ENCODE measurements around the gene CWC27. TPM values are rescaled to one million over a fixed set of nuclear protein-coding genes. Genes with fewer than 3 reads are reported as not detected.
"Not testable (repeated sequence)": the region's sequence is repeated elsewhere in the genome, so short reads cannot be mapped to it uniquely, and the experiment has no call there.

The CWC27 gene
- total RNA-seq, 1 experiment from 2014 or later = 15.4 TPM

- in situ Hi-C loops (cut with HindIII; ENCODE audit: low sequenced_read_pairs) = no loop called here
Observed at GRCh38 chr5:64887910-64888309, 119.2 kb downstream of the CWC27 start.

GRCh38 chr5:64895748-64896147 is 127.0 kb downstream of the CWC27 start:
- DNase-seq (ENCODE audit: low spot score) = no peak
- in situ Hi-C loops (cut with HindIII; ENCODE audit: low sequenced_read_pairs) = no loop called here

More at GRCh38 chr5:64887910-64888309, 119.2 kb downstream of the CWC27 start:
- DNase-seq (ENCODE audit: low spot score) = no peak

GRCh38 chr5:64899838-64900237 is 131.1 kb downstream of the CWC27 start:
- no peak for DNase-seq (ENCODE audit: low spot score)
- in situ Hi-C loops (cut with HindIII; ENCODE audit: low sequenced_read_pairs) = no loop called here

- no peak for DNase-seq (ENCODE audit: low spot score)
- in situ Hi-C loops (cut with HindIII; ENCODE audit: low sequenced_read_pairs) = no loop called here
Observed at GRCh38 chr5:64900618-64901017, 131.9 kb downstream of the CWC27 start.

DNA sequence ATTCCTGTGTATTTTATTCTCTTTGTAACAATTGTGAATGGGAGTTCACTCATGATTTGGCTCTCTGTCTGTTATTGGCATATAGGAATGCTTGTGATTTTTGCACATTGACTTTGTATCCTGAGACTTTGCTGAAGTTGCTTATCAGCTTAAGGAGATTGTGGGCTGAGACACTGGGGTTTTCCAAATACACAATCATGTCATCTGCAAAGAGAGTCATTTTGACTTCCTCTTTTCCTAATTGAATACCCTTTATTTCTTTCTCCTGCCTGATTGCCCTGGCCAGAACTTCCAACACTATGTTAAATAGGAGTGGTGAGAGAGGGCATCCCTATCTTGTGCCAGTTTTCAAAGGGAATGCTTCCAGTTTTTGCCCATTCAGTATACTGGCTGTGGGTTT is 138.7 kb downstream of the CWC27 start:
- DNase-seq (ENCODE audit: low spot score); in situ Hi-C loops (cut with HindIII; ENCODE audit: low sequenced_read_pairs): not testable (repeated sequence)

DNA sequence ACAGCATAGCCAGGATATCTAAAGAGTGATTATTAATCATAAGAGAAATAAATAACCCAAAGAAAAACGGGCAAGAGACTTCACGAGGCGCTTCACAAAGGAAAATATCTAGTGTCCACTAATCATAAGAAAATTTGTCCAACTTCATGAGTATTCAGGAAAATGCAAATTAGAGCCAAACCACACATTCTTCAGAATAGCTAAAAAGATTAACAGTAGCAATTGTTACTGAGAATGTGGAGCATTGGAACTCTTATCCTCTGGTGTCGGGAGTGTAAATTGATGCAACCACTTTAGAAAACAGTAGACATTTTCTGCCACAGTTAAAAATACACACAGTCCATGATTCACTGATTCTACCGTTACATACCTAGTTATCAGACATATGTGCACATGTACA is 145.7 kb downstream of the CWC27 start:
- no peak for DNase-seq (ENCODE audit: low spot score)
- in situ Hi-C loops (cut with HindIII; ENCODE audit: low sequenced_read_pairs) = no loop called here

DNA sequence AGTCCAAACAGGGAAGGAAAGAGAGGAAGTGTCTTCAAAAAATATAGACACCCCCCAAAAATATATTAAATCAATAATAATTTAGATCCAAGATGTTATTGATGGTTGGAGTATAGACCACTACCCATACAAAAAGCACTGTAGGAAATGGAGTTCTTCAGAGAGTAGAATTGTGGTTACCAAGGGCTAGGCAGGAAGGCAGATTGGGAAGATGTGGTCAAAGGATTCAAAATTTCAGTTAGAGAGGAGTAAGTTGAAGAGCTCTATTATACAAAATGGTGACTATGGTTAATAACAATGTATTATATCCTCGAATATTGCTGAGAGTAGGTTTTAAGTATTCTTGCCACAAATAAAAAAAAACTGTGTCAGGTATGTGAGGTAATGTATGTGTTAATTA is 149.4 kb downstream of the CWC27 start:
- in situ Hi-C loops (cut with HindIII; ENCODE audit: low sequenced_read_pairs) = no loop called here
- no peak for DNase-seq (ENCODE audit: low spot score)

- in situ Hi-C loops (cut with HindIII; ENCODE audit: low sequenced_read_pairs) = no loop called here
- DNase-seq (ENCODE audit: low spot score) = no peak
Observed at GRCh38 chr5:64921386-64921785, 152.7 kb downstream of the CWC27 start.

DNA sequence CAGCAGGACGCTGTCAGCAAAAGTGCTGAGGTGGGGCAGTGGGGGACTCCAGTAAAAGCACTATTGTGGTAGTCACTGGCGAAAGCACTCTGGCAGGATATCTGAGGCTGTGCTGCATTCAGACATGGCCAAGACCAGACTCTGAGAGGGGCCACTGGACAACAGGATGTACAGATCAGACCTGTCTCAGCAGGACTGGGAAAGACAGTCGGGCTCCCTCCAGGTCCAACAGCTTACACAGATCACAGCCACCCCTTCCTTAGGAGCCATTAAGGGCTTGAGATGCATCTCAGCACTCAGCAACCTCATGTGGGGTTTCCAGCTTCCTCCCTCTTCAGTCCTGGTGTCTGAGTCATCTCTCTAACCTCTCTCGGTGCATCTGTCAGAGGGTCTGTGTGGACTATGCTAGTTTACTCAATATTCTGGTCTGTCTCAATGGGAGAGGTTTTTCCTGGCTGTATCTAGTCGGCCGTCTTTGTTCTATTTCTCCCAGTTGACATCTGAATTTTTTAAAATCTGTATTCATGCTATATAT is 154.5 kb downstream of the CWC27 start:
- in situ Hi-C loops (cut with HindIII; ENCODE audit: low sequenced_read_pairs) = no loop called here
- DNase-seq (ENCODE audit: low spot score) = no peak

- in situ Hi-C loops (cut with HindIII; ENCODE audit: low sequenced_read_pairs) = no loop called here
- no peak for DNase-seq (ENCODE audit: low spot score)
Observed at GRCh38 chr5:64925123-64925522, 156.4 kb downstream of the CWC27 start.

DNA sequence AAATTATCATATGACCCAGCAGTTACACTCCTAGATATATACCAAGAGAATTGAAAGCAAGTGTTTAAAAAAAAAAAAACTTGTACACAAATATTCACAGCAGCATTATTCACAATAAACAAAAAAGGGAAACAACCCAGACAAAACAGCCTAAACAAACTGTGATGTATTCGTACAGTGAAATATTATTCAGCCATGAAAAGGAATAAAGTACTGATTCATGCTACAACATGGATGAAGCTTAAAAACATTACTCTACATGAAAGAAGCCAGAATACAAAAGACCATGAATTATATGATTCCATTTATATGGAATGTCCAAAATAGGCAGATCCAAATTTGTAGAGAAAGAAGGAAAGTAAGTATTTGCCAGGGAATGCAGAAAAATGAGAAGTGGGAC is 161.1 kb downstream of the CWC27 start:
- no peak for DNase-seq (ENCODE audit: low spot score)
- in situ Hi-C loops (cut with HindIII; ENCODE audit: low sequenced_read_pairs) = no loop called here

DNA sequence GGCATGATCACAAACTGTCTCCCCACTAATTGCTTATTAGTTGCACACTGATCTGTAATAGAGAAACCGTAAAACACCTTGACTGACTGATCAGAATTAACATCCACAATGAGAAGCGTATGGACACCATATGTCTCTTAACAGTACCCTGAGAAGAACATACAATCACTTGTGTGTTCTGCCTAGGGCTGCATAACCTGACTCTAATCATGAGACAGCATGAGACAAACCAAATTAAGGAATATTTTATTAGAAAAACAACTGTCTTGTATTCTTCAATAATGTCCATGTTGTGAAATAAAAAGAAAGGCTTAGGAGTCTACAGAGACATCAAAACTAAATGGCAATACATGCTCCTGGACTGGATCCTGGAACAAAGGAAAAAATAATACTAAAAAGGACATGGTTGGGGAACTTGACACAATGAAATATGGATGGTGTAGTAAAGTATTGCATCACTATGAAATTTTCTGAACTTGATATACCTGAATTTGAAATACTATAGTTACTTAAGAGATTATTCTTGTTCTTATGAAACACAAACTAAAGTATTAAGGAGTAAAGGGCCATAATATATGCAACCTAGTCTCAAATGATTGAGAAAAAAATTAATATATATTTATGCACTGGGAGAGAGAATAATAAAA is 162.1 kb downstream of the CWC27 start:
- in situ Hi-C loops (cut with HindIII; ENCODE audit: low sequenced_read_pairs) = no loop called here
- no peak for DNase-seq (ENCODE audit: low spot score)

DNA sequence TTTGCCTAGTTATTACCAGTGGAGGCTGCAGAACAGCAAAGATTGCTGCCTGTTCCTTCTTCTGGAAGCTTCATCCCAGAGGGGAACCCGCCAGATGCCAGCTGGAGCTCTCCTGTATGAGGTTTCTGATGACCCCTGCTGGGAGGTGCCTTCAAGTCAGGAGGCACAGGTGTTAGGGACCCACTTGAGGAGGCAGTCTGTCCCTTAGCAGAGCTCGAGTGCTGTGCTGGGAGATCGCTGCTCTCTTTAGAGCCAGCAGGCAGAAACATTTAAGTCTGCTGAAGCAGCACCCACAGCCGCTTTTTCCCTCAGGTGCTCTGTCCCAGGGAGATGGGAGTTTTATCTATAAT is 170.7 kb downstream of the CWC27 start:
- in situ Hi-C loops (cut with HindIII; ENCODE audit: low sequenced_read_pairs) = not testable (repeated sequence)

GRCh38 chr5:64939772-64940510 is 171.2 kb downstream of the CWC27 start:
- in situ Hi-C loops (cut with HindIII; ENCODE audit: low sequenced_read_pairs) = no loop called here

More for the DNA sequence above, 170.7 kb downstream of the CWC27 start:
- not testable (repeated sequence) for DNase-seq (ENCODE audit: low spot score)

DNA sequence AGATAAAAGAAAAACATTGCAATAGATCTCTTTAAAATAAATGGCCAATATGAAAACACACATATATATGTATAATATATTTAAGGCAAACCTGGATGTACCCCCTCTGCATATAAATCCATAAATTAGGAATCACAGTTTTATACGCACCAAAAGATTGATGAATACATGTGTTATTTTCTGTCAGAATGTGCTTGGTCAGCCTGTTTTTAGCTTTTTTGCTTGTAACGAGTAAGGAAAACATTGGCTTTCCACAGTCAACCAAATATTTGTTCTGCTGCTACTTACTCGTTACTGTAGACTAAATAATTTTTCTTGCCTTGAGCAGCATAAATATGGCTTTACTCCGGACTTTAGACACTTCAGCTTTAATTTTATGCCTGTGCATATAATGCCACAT is 173.7 kb downstream of the CWC27 start:
- no peak for DNase-seq (ENCODE audit: low spot score)
- in situ Hi-C loops (cut with HindIII; ENCODE audit: low sequenced_read_pairs) = no loop called here

More at GRCh38 chr5:64939772-64940510, 171.2 kb downstream of the CWC27 start:
- no peak for DNase-seq (ENCODE audit: low spot score)

- in situ Hi-C loops (cut with HindIII; ENCODE audit: low sequenced_read_pairs) = no loop called here
- no peak for DNase-seq (ENCODE audit: low spot score)
Observed at GRCh38 chr5:64944868-64945267, 176.1 kb downstream of the CWC27 start.

GRCh38 chr5:64947031-64947430 is 178.3 kb downstream of the CWC27 start:
- in situ Hi-C loops (cut with HindIII; ENCODE audit: low sequenced_read_pairs) = no loop called here
- DNase-seq (ENCODE audit: low spot score) = peak; percentile 52

GRCh38 chr5:64947801-64948200 is 179.1 kb downstream of the CWC27 start:
- in situ Hi-C loops (cut with HindIII; ENCODE audit: low sequenced_read_pairs) = no loop called here
- no peak for DNase-seq (ENCODE audit: low spot score)

- DNase-seq (ENCODE audit: low spot score) = no peak
- in situ Hi-C loops (cut with HindIII; ENCODE audit: low sequenced_read_pairs) = no loop called here
Observed at GRCh38 chr5:64949331-64949730, 180.6 kb downstream of the CWC27 start.

GRCh38 chr5:64952951-64953673 is 184.4 kb downstream of the CWC27 start:
- in situ Hi-C loops (cut with HindIII; ENCODE audit: low sequenced_read_pairs) = no loop called here
- no peak for DNase-seq (ENCODE audit: low spot score)
